ENCODE measurements around the gene DAPK1. TPM values are rescaled to one million over a fixed set of nuclear protein-coding genes. Genes with fewer than 3 reads are reported as not detected.

DAPK1 gene
- polyA plus RNA-seq, 1 donor from 2014 or later = 45.0 TPM

GRCh38 chr9:87554171-87554910 lies 56.7 kb downstream of the DAPK1 start:
- TF ChIP-seq RAD21 (conservative IDR thresholded peaks at IDR 0.05) = no peak
- no peak for TF ChIP-seq EZH2 (IDR thresholded peaks at IDR 0.05; ENCODE audit: borderline replicate concordance, insufficient read depth, low read length, poor library complexity, severe bottlenecking)
- no peak for TF ChIP-seq REST (IDR thresholded peaks at IDR 0.05; ENCODE audit: borderline replicate concordance)
- TF ChIP-seq SMC3 (conservative IDR thresholded peaks at IDR 0.05; ENCODE audit: poor library complexity) = no peak
- no peak for TF ChIP-seq MXI1 (conservative IDR thresholded peaks at IDR 0.05; ENCODE audit: poor library complexity, severe bottlenecking)
- TF ChIP-seq POLR2AphosphoS5 (IDR thresholded peaks at IDR 0.05) = no peak
- TF ChIP-seq TAF1 (IDR thresholded peaks at IDR 0.05; ENCODE audit: low read depth) = no peak
- TF ChIP-seq CTCF (IDR thresholded peaks at IDR 0.05; ENCODE audit: poor library complexity, severe bottlenecking) = no peak
- no peak for TF ChIP-seq EP300 (conservative IDR thresholded peaks at IDR 0.05; ENCODE audit: poor library complexity, severe bottlenecking)

GRCh38 chr9:87554976-87555375 lies 57.3 kb downstream of the DAPK1 start:
- H3F3A ChIP-seq (ENCODE audit: insufficient read depth, low read length, poor library complexity, severe bottlenecking) = no peaks in the 10 kb centered on the region
- H3K27me3 ChIP-seq (ENCODE audit: insufficient read depth, low read depth, low read length) = no peaks in the 10 kb centered on the region
- peaks cover 4% of the 10 kb centered on the region for H3K79me2 ChIP-seq (replicated peaks; ENCODE audit: insufficient read depth, low read length)
- no peak for TF ChIP-seq MXI1 (conservative IDR thresholded peaks at IDR 0.05; ENCODE audit: poor library complexity, severe bottlenecking)
- TF ChIP-seq SMC3 (conservative IDR thresholded peaks at IDR 0.05; ENCODE audit: poor library complexity) = no peak
- TF ChIP-seq TAF1 (IDR thresholded peaks at IDR 0.05; ENCODE audit: low read depth) = no peak
- no peak for TF ChIP-seq CTCF (IDR thresholded peaks at IDR 0.05; ENCODE audit: poor library complexity, severe bottlenecking)
- no peak for TF ChIP-seq EZH2 (IDR thresholded peaks at IDR 0.05; ENCODE audit: borderline replicate concordance, insufficient read depth, low read length, poor library complexity, severe bottlenecking)
- TF ChIP-seq RAD21 (conservative IDR thresholded peaks at IDR 0.05) = no peak
- TF ChIP-seq POLR2AphosphoS5 (IDR thresholded peaks at IDR 0.05) = no peak
- TF ChIP-seq REST (IDR thresholded peaks at IDR 0.05; ENCODE audit: borderline replicate concordance) = no peak
- TF ChIP-seq EP300 (conservative IDR thresholded peaks at IDR 0.05; ENCODE audit: poor library complexity, severe bottlenecking) = no peak
- H3K4me2 ChIP-seq (ENCODE audit: low read length) = no peak overlapping the region
- no peak overlapping the region for H3K4me3 ChIP-seq (ENCODE audit: low read length)
- H3K9me2 ChIP-seq (ENCODE audit: insufficient read depth, low read length) = no peaks in the 10 kb centered on the region
- no peaks in the 10 kb centered on the region for H3K9me3 ChIP-seq (ENCODE audit: low read length)
- H4K20me1 ChIP-seq (ENCODE audit: insufficient read depth) = no peaks in the 10 kb centered on the region
- no peak overlapping the region for H3K27ac ChIP-seq (ENCODE audit: low read length)
- no peak overlapping the region for H3K9ac ChIP-seq (ENCODE audit: low read length)
- no peaks in the 10 kb centered on the region for H3K36me3 ChIP-seq (ENCODE audit: insufficient read depth, low read length)
- no peak overlapping the region for H2AFZ ChIP-seq (ENCODE audit: low read depth, low read length)

More at GRCh38 chr9:87554171-87554910, 56.7 kb downstream of the DAPK1 start:
- H3K79me2 ChIP-seq (replicated peaks; ENCODE audit: insufficient read depth, low read length) = peaks cover 4% of the 10 kb centered on the region
- no peak overlapping the region for H3K9ac ChIP-seq (ENCODE audit: low read length)
- no peak overlapping the region for H3K27ac ChIP-seq (ENCODE audit: low read length)
- H3K36me3 ChIP-seq (ENCODE audit: insufficient read depth, low read length) = no peaks in the 10 kb centered on the region
- no peak overlapping the region for H3K4me3 ChIP-seq (ENCODE audit: low read length)
- H3K9me2 ChIP-seq (ENCODE audit: insufficient read depth, low read length) = no peaks in the 10 kb centered on the region
- H3K4me2 ChIP-seq (ENCODE audit: low read length) = no peak overlapping the region
- no peaks in the 10 kb centered on the region for H3F3A ChIP-seq (ENCODE audit: insufficient read depth, low read length, poor library complexity, severe bottlenecking)
- no peaks in the 10 kb centered on the region for H4K20me1 ChIP-seq (ENCODE audit: insufficient read depth)
- H3K9me3 ChIP-seq (ENCODE audit: low read length) = no peaks in the 10 kb centered on the region
- H3K27me3 ChIP-seq (ENCODE audit: insufficient read depth, low read depth, low read length) = no peaks in the 10 kb centered on the region
- H2AFZ ChIP-seq (ENCODE audit: low read depth, low read length) = no peak overlapping the region
